ENCODE results near the gene TMEM132E.

GRCh38 chr17:34569591-34569990 is 9.8 kb upstream of the TMEM132E start:
- TF ChIP-seq ARNTL (CRISPR knock-in tag; IDR thresholded peaks at IDR 0.05; ENCODE audit: borderline replicate concordance, low read depth), result no peak
- TF ChIP-seq ZFP30 (CRISPR knock-in tag; IDR thresholded peaks at IDR 0.05), result no peak
- no peak for TF ChIP-seq BACH2 (CRISPR knock-in tag; IDR thresholded peaks at IDR 0.05; ENCODE audit: borderline replicate concordance)

Data from SK-N-SH treated with all-trans-retinoic acid at 6 μM for 48 hours (cell line).